OCI-LY3 (cell line): Measurements from ENCODE around the gene THPO.

Experiments used
- H2AFZ ChIP-seq: fragments of 200-600, 300-600 bp; shearing (Covaris generic); 2 replicates; pipeline ENCODE4 v1.6.0; 2014; ENCODE audit warnings: antibody characterized with exemption, low read depth, low read length
- H3K27ac ChIP-seq: fragments of 200-600, 300-600 bp; sonication (generic); 2 replicates; pipeline ENCODE4 v1.5.1; 2014; ENCODE audit warnings: mild to moderate bottlenecking, low read length, moderate library complexity, mixed read lengths
- H3K27me3 ChIP-seq: fragments of 200-600, 300-600 bp; sonication (generic); 2 replicates; pipeline ENCODE4 v1.6.1; 2014; ENCODE audit warnings: low read depth, low read length, mixed read lengths
- H3K36me3 ChIP-seq: fragments of 200-600, 300-600 bp; sonication (generic); replicated peaks from 2 replicates; pipeline ENCODE3; 2014; ENCODE audit warnings: low read depth, low read length, mixed read lengths
- H3K4me1 ChIP-seq: fragments of 300-600, 200-600 bp; sonication (generic); 2 replicates; pipeline ENCODE4 v1.6.1; 2014; ENCODE audit warnings: low read length, mixed read lengths
- H3K4me2 ChIP-seq: fragments of 200-600, 300-600 bp; sonication (generic); 2 replicates; pipeline ENCODE4 v1.6.1; 2014; ENCODE audit warnings: low read length, mixed read lengths
- H3K4me3 ChIP-seq: fragments of 300-600, 200-600 bp; sonication (generic); 2 replicates; pipeline ENCODE4 v1.5.1; 2014; ENCODE audit warnings: antibody characterized with exemption, mild to moderate bottlenecking, low read length, moderate library complexity
- H3K79me2 ChIP-seq: fragments of 300-600, 200-600 bp; shearing (Covaris generic); 2 replicates; pipeline ENCODE4 v1.6.1; 2014; ENCODE audit warnings: mild to moderate bottlenecking, low read length, mixed read lengths
- H3K9ac ChIP-seq: fragments of 300-600, 200-600 bp; shearing (Covaris generic); 2 replicates; pipeline ENCODE4 v1.6.0; 2014; ENCODE audit warnings: mild to moderate bottlenecking, low read length, moderate library complexity
- H3K9me3 ChIP-seq: fragments of 200-600, 300-600 bp; shearing (Covaris generic); 2 replicates; pipeline ENCODE4 v1.6.1; 2014; ENCODE audit warnings: low read length, mixed read lengths; ENCODE audit not compliant: insufficient read depth
- H4K20me1 ChIP-seq: fragments of 200-600, 300-600 bp; sonication (generic); 2 replicates; pipeline ENCODE4 v1.6.1; 2016; ENCODE audit warnings: low read length, mixed read lengths; ENCODE audit not compliant: insufficient read depth
- EZH2phosphoT487 ChIP-seq: fragments of 200-600 bp; shearing (Covaris generic); IDR thresholded peaks from 2 replicates; pipeline ENCODE4 v1.6.1; 2018; ENCODE audit warnings: antibody characterized with exemption, mixed run types, low read depth
- TF ChIP-seq, protein P1 (sequence below): fragments of 200-600, 300-600 bp; sonication (generic); IDR thresholded peaks from 2 replicates; pipeline ENCODE4 v1.5.1; 2014; ENCODE audit warnings: antibody characterized with exemption, low read length, low read depth

The THPO gene

GRCh38 chr3:184332370-184333090, 45.5 kb downstream of the THPO start:
- Histone ChIP-seq H3K9me3 (no peaks in the 10 kb centered on the region), H3K79me2 (peaks cover 4% of the 10 kb centered on the region; the same call in 1 of the 2 replicates), H3K4me3 (no peak overlapping the region), H2AFZ (no peak overlapping the region), H3K4me2 (no peak overlapping the region), H3K27me3 (no peaks in the 10 kb centered on the region), H3K9ac (no peak overlapping the region), H3K4me1 (peaks cover 4% of the 10 kb centered on the region; the same call in 1 of the 2 replicates), H3K27ac (no peak overlapping the region), H4K20me1 (peaks cover 40% of the 10 kb centered on the region), H3K36me3 (peaks cover 78% of the 10 kb centered on the region)
- TF ChIP-seq, protein P1, sequence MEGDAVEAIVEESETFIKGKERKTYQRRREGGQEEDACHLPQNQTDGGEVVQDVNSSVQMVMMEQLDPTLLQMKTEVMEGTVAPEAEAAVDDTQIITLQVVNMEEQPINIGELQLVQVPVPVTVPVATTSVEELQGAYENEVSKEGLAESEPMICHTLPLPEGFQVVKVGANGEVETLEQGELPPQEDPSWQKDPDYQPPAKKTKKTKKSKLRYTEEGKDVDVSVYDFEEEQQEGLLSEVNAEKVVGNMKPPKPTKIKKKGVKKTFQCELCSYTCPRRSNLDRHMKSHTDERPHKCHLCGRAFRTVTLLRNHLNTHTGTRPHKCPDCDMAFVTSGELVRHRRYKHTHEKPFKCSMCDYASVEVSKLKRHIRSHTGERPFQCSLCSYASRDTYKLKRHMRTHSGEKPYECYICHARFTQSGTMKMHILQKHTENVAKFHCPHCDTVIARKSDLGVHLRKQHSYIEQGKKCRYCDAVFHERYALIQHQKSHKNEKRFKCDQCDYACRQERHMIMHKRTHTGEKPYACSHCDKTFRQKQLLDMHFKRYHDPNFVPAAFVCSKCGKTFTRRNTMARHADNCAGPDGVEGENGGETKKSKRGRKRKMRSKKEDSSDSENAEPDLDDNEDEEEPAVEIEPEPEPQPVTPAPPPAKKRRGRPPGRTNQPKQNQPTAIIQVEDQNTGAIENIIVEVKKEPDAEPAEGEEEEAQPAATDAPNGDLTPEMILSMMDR: no peak
- TF ChIP-seq EZH2phosphoT487: no peak

- Histone ChIP-seq H2AFZ (no peak overlapping the region), H3K27me3 (no peaks in the 10 kb centered on the region), H3K36me3 (peaks cover 88% of the 10 kb centered on the region), H3K4me3 (no peak overlapping the region), H4K20me1 (peaks cover 30% of the 10 kb centered on the region), H3K9me3 (no peaks in the 10 kb centered on the region), H3K9ac (no peak overlapping the region), H3K27ac (no peak overlapping the region), H3K4me1 (no peaks in the 10 kb centered on the region), H3K4me2 (no peak overlapping the region), H3K79me2 (peaks cover 32% of the 10 kb centered on the region; the same call in 1 of the 2 replicates)
- TF ChIP-seq, protein P1: no peak
- no peak for TF ChIP-seq EZH2phosphoT487
Measured at GRCh38 chr3:184328516-184328915, 49.5 kb downstream of the THPO start.

DNA sequence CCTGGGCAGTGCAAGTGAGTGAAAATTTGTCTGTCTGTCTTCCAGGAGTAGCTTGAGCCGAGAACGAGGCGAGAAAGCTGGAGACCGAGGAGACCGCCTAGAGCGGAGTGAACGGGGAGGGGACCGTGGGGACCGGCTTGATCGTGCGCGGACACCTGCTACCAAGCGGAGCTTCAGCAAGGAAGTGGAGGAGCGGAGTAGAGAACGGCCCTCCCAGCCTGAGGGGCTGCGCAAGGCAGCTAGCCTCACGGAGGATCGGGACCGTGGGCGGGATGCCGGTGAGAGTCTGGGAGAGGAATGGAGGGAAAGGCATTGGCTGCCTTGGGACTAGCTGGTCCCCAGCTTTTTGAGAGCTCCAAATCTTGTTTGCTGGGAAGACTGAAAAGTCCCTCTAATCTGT, 50.8 kb downstream of the THPO start:
- Histone ChIP-seq H3K9ac (no peak overlapping the region), H3K79me2 (peaks cover 40% of the 10 kb centered on the region; the same call in 1 of the 2 replicates), H3K4me2 (no peak overlapping the region), H3K27ac (no peak overlapping the region), H2AFZ (no peak overlapping the region), H4K20me1 (peaks cover 22% of the 10 kb centered on the region), H3K9me3 (no peaks in the 10 kb centered on the region), H3K36me3 (peaks cover 89% of the 10 kb centered on the region), H3K4me1 (no peaks in the 10 kb centered on the region), H3K27me3 (no peaks in the 10 kb centered on the region), H3K4me3 (no peak overlapping the region)
- TF ChIP-seq, protein P1: no peak
- no peak for TF ChIP-seq EZH2phosphoT487

- TF ChIP-seq, protein P1: no peak
- TF ChIP-seq EZH2phosphoT487: no peak
- Histone ChIP-seq H3K4me1 (no peaks in the 10 kb centered on the region), H3K79me2 (peaks cover 52% of the 10 kb centered on the region; the same call in 1 of the 2 replicates), H3K4me2 (no peak overlapping the region), H4K20me1 (peaks cover 25% of the 10 kb centered on the region), H3K9me3 (no peaks in the 10 kb centered on the region), H3K9ac (no peak overlapping the region), H3K27me3 (no peaks in the 10 kb centered on the region), H3K27ac (no peak overlapping the region), H3K36me3 (peaks cover 89% of the 10 kb centered on the region), H2AFZ (no peak overlapping the region), H3K4me3 (no peak overlapping the region)
Measured at GRCh38 chr3:184325715-184326369, 52.2 kb downstream of the THPO start.
